ENCODE data around the gene UBASH3A.

The UBASH3A gene

GRCh38 chr21:42395302-42395701 is 8.4 kb upstream of the UBASH3A start:
- Histone ChIP-seq H3K9me3 (ENCODE audit: insufficient read depth, low read depth, low read length) (no peaks in the 10 kb centered on the region), H2AK5ac (ENCODE audit: low read length) (no peak overlapping the region), H3K23ac (ENCODE audit: low read length) (no peak overlapping the region), H4K12ac (ENCODE audit: low read depth, low read length) (no peak overlapping the region), H2BK120ac (ENCODE audit: insufficient read depth, low read length, poor library complexity) (no peak overlapping the region), H3K79me1 (ENCODE audit: low read length) (no peaks in the 10 kb centered on the region), H3K9ac (ENCODE audit: low read length) (no peak overlapping the region), H3K4me1 (ENCODE audit: control insufficient read depth in 1 of 2, insufficient read depth in 2 of 2, low read length in 2 of 2) (no peaks in the 10 kb centered on the region), H2BK5ac (ENCODE audit: low read depth, low read length, poor library complexity) (no peak overlapping the region), H3K27me3 (ENCODE audit: insufficient read depth, low read length) (no peaks in the 10 kb centered on the region), H4K8ac (ENCODE audit: low read depth, low read length) (no peak overlapping the region), H3K27ac (ENCODE audit: low read depth, low read length) (no peak overlapping the region), H3K79me2 (ENCODE audit: control insufficient read depth, insufficient read depth, low read length, poor library complexity) (no peaks in the 10 kb centered on the region), H3K18ac (ENCODE audit: low read length) (no peak overlapping the region), H2AFZ (ENCODE audit: insufficient read depth, low read length, poor library complexity) (no peak overlapping the region), H2BK12ac (ENCODE audit: low read length) (no peak overlapping the region), H3K4ac (ENCODE audit: low read depth, low read length) (no peak overlapping the region), H3K36me3 (ENCODE audit: control insufficient read depth in 1 of 2, insufficient read depth in 2 of 2, low read length in 2 of 2) (no peaks in the 10 kb centered on the region), H3K4me2 (ENCODE audit: low read length) (no peak overlapping the region), H3K4me3 (ENCODE audit: low read depth, low read length) (no peak overlapping the region), H4K91ac (ENCODE audit: low read depth, low read length) (no peak overlapping the region), H3K14ac (ENCODE audit: low read length) (no peak overlapping the region)
- WGBS (ENCODE audit: extremely low coverage, insufficient coverage, insufficient read length) = no CpG with 5 or more reads among the region's 11 CpGs
- no peak for DNase-seq

- no CpG with 5 or more reads among the region's 17 CpGs for WGBS (ENCODE audit: extremely low coverage, insufficient coverage, insufficient read length)
- H2AFZ ChIP-seq (ENCODE audit: insufficient read depth, low read length, poor library complexity) = no peak within 1 kb of the TSS
These were observed 7.6 kb upstream of the UBASH3A start, which contains the start of gene TMPRSS3 for GRCh38 chr21:42395905-42396651. Gene TMPRSS3 (minus strand): TSS chr21:42396052. CDS start chr21:42395417, 635 bp downstream.

GRCh38 chr21:42396799-42397745 is 6.6 kb upstream of the UBASH3A start:
- no peak overlapping the region for H2BK120ac ChIP-seq (ENCODE audit: insufficient read depth, low read length, poor library complexity)
- no peak overlapping the region for H2AFZ ChIP-seq (ENCODE audit: insufficient read depth, low read length, poor library complexity)
- H3K79me2 ChIP-seq (ENCODE audit: control insufficient read depth, insufficient read depth, low read length, poor library complexity) = no peaks in the 10 kb centered on the region
- no peak overlapping the region for H3K14ac ChIP-seq (ENCODE audit: low read length)
- no peak overlapping the region for H4K12ac ChIP-seq (ENCODE audit: low read depth, low read length)
- no peak overlapping the region for H3K27ac ChIP-seq (ENCODE audit: low read depth, low read length)
- no peak overlapping the region for H3K4me3 ChIP-seq (ENCODE audit: low read depth, low read length)
- H2BK5ac ChIP-seq (ENCODE audit: low read depth, low read length, poor library complexity) = no peak overlapping the region
- H3K79me1 ChIP-seq (ENCODE audit: low read length) = no peaks in the 10 kb centered on the region
- H3K27me3 ChIP-seq (ENCODE audit: insufficient read depth, low read length) = no peaks in the 10 kb centered on the region
- H4K8ac ChIP-seq (ENCODE audit: low read depth, low read length) = no peak overlapping the region
- DNase-seq = no peak
- H2BK12ac ChIP-seq (ENCODE audit: low read length) = no peak overlapping the region
- no CpG with 5 or more reads among the region's 19 CpGs for WGBS (ENCODE audit: extremely low coverage, insufficient coverage, insufficient read length)
- H3K23ac ChIP-seq (ENCODE audit: low read length) = no peak overlapping the region
- H3K4ac ChIP-seq (ENCODE audit: low read depth, low read length) = no peak overlapping the region
- H3K9ac ChIP-seq (ENCODE audit: low read length) = no peak overlapping the region
- H3K36me3 ChIP-seq (ENCODE audit: control insufficient read depth in 1 of 2, insufficient read depth in 2 of 2, low read length in 2 of 2) = no peaks in the 10 kb centered on the region
- H3K4me1 ChIP-seq (ENCODE audit: control insufficient read depth in 1 of 2, insufficient read depth in 2 of 2, low read length in 2 of 2) = no peaks in the 10 kb centered on the region
- H3K9me3 ChIP-seq (ENCODE audit: insufficient read depth, low read depth, low read length) = no peaks in the 10 kb centered on the region
- no peak overlapping the region for H3K4me2 ChIP-seq (ENCODE audit: low read length)
- H4K91ac ChIP-seq (ENCODE audit: low read depth, low read length) = no peak overlapping the region
- H3K18ac ChIP-seq (ENCODE audit: low read length) = no peak overlapping the region
- no peak overlapping the region for H2AK5ac ChIP-seq (ENCODE audit: low read length)

More at GRCh38 chr21:42395905-42396651, 7.6 kb upstream of the UBASH3A start, which contains the start of gene TMPRSS3:
- Histone ChIP-seq H2AK5ac (ENCODE audit: low read length) (no peak within 1 kb of the TSS), H2BK12ac (ENCODE audit: low read length) (no peak within 1 kb of the TSS), H3K9me3 (ENCODE audit: insufficient read depth, low read depth, low read length) (no peaks in the 10 kb centered on the region), H3K27me3 (ENCODE audit: insufficient read depth, low read length) (no peaks in the 10 kb centered on the region), H3K9ac (ENCODE audit: low read length) (no peak within 1 kb of the TSS), H3K4me3 (ENCODE audit: low read depth, low read length) (no peak within 1 kb of the TSS), H3K23ac (ENCODE audit: low read length) (no peak within 1 kb of the TSS), H3K4me2 (ENCODE audit: low read length) (no peak within 1 kb of the TSS), H3K4ac (ENCODE audit: low read depth, low read length) (no peak within 1 kb of the TSS), H3K79me2 (ENCODE audit: control insufficient read depth, insufficient read depth, low read length, poor library complexity) (no peaks in the 10 kb centered on the region), H4K12ac (ENCODE audit: low read depth, low read length) (no peak within 1 kb of the TSS), H2BK120ac (ENCODE audit: insufficient read depth, low read length, poor library complexity) (no peak within 1 kb of the TSS), H3K18ac (ENCODE audit: low read length) (no peak within 1 kb of the TSS), H3K14ac (ENCODE audit: low read length) (no peak within 1 kb of the TSS), H2BK5ac (ENCODE audit: low read depth, low read length, poor library complexity) (no peak within 1 kb of the TSS), H4K8ac (ENCODE audit: low read depth, low read length) (no peak within 1 kb of the TSS), H4K91ac (ENCODE audit: low read depth, low read length) (no peak within 1 kb of the TSS), H3K79me1 (ENCODE audit: low read length) (no peaks in the 10 kb centered on the region), H3K36me3 (ENCODE audit: control insufficient read depth in 1 of 2, insufficient read depth in 2 of 2, low read length in 2 of 2) (no peaks in the 10 kb centered on the region), H3K27ac (ENCODE audit: low read depth, low read length) (no peak within 1 kb of the TSS), H3K4me1 (ENCODE audit: control insufficient read depth in 1 of 2, insufficient read depth in 2 of 2, low read length in 2 of 2) (no peaks in the 10 kb centered on the region)
- peak; percentile 34 to 66 for DNase-seq

- Histone ChIP-seq H4K8ac (ENCODE audit: low read depth, low read length) (no peak overlapping the region), H3K4ac (ENCODE audit: low read depth, low read length) (no peak overlapping the region), H3K27ac (ENCODE audit: low read depth, low read length) (no peak overlapping the region), H3K18ac (ENCODE audit: low read length) (no peak overlapping the region), H4K91ac (ENCODE audit: low read depth, low read length) (no peak overlapping the region), H3K79me2 (ENCODE audit: control insufficient read depth, insufficient read depth, low read length, poor library complexity) (no peaks in the 10 kb centered on the region), H2BK12ac (ENCODE audit: low read length) (no peak overlapping the region), H2BK120ac (ENCODE audit: insufficient read depth, low read length, poor library complexity) (no peak overlapping the region), H3K9me3 (ENCODE audit: insufficient read depth, low read depth, low read length) (no peaks in the 10 kb centered on the region), H3K27me3 (ENCODE audit: insufficient read depth, low read length) (no peaks in the 10 kb centered on the region), H2AFZ (ENCODE audit: insufficient read depth, low read length, poor library complexity) (no peak overlapping the region), H3K4me1 (ENCODE audit: control insufficient read depth in 1 of 2, insufficient read depth in 2 of 2, low read length in 2 of 2) (no peaks in the 10 kb centered on the region), H2AK5ac (ENCODE audit: low read length) (no peak overlapping the region), H3K36me3 (ENCODE audit: control insufficient read depth in 1 of 2, insufficient read depth in 2 of 2, low read length in 2 of 2) (no peaks in the 10 kb centered on the region), H2BK5ac (ENCODE audit: low read depth, low read length, poor library complexity) (no peak overlapping the region), H3K23ac (ENCODE audit: low read length) (no peak overlapping the region), H3K4me2 (ENCODE audit: low read length) (no peak overlapping the region), H3K79me1 (ENCODE audit: low read length) (no peaks in the 10 kb centered on the region), H3K9ac (ENCODE audit: low read length) (no peak overlapping the region), H3K4me3 (ENCODE audit: low read depth, low read length) (no peak overlapping the region), H4K12ac (ENCODE audit: low read depth, low read length) (no peak overlapping the region), H3K14ac (ENCODE audit: low read length) (no peak overlapping the region)
- no peak for DNase-seq
- WGBS (ENCODE audit: extremely low coverage, insufficient coverage, insufficient read length) = no CpG with 5 or more reads among the region's 14 CpGs
These were observed 5.8 kb upstream of the UBASH3A start for GRCh38 chr21:42397746-42398394.
